PC-3 (cell line): ENCODE measurements around the gene SYNGR4. TPM values are rescaled to one million over a fixed set of nuclear protein-coding genes. Genes with fewer than 3 reads are reported as not detected.

Experiments
- ATAC-seq: fragments of 200-7000 bp; cut with Tn5 transposase; 2 replicates; pipeline ENCODE4 v1.9.1; 2020; ENCODE audit warnings: mild to moderate bottlenecking, moderate library complexity
- BruUV-seq: library from RNA; stranded (reverse); fragments of 400-500 nt; replicated peaks from 2 replicates; lab custom pipeline; 2021; lab: Mats Ljungman, UMichigan
- CTCF ChIA-PET: fragments of 300-600 bp; sonication (Branson Sonifier 250); formaldehyde crosslinking; loops from one replicate; lab custom pipeline; 2022; ENCODE audit warnings: antibody characterized with exemption; lab: Charles Lee
- POLR2A ChIA-PET: fragments of 300-600 bp; sonication (Branson Sonifier 250); formaldehyde crosslinking; loops from one replicate; lab custom pipeline; 2022; ENCODE audit warnings: antibody characterized with exemption; ENCODE audit not compliant: unreplicated experiment; lab: Charles Lee
- DNase-seq: peaks from one replicate; pipeline ENCODE4 v3.0.0-alpha.2; 2015
- H2AFZ ChIP-seq: fragments of 300-600 bp; sonication (generic); 2 replicates; pipeline ENCODE4 v1.6.0; 2016; ENCODE audit warnings: antibody characterized with exemption, low read length
- H3F3A ChIP-seq: fragments of 300-600 bp; sonication (generic); one replicate; pipeline ENCODE4 v1.6.0; 2017; ENCODE audit warnings: antibody characterized with exemption, low read length, control low read depth, mild to moderate bottlenecking; ENCODE audit not compliant: unreplicated experiment
- H3K27ac ChIP-seq: fragments of 300-600 bp; sonication (generic); 2 replicates; pipeline ENCODE4 v1.5.1; 2016; ENCODE audit warnings: mild to moderate bottlenecking, low read length
- H3K27me3 ChIP-seq: fragments of 300-600 bp; sonication (generic); 2 replicates; pipeline ENCODE4 v1.6.1; 2016; ENCODE audit warnings: low read length, mixed read lengths
- H3K36me3 ChIP-seq: fragments of 300-600 bp; sonication (generic); 2 replicates; pipeline ENCODE4 v1.6.1; 2016; ENCODE audit warnings: low read depth, mixed run types, low read length, mixed read lengths
- H3K4me1 ChIP-seq: fragments of 300-600 bp; sonication (generic); 2 replicates; pipeline ENCODE4 v1.5.1; 2016; ENCODE audit warnings: low read length; ENCODE audit not compliant: insufficient read depth
- H3K4me2 ChIP-seq: fragments of 300-600 bp; sonication (generic); 2 replicates; pipeline ENCODE4 v1.6.0; 2016; ENCODE audit warnings: low read length
- H3K4me3 ChIP-seq: fragments of 300-600 bp; sonication (generic); 2 replicates; pipeline ENCODE4 v1.5.1; 2016; ENCODE audit warnings: mild to moderate bottlenecking, low read length, mixed read lengths
- H3K79me2 ChIP-seq: fragments of 300-600 bp; sonication (generic); 2 replicates; pipeline ENCODE4 v1.6.1; 2017; ENCODE audit warnings: low read length, mixed read lengths
- H3K9ac ChIP-seq: fragments of 300-600 bp; sonication (generic); 2 replicates; pipeline ENCODE4 v1.6.0; 2016; ENCODE audit warnings: mild to moderate bottlenecking, low read length
- H3K9me2 ChIP-seq: fragments of 300-600 bp; sonication (generic); replicated peaks from 2 replicates; pipeline ENCODE4 v1.6.1; 2016; ENCODE audit warnings: mixed run types, low read length, mixed read lengths
- H3K9me3 ChIP-seq: fragments of 300-600 bp; sonication (generic); 2 replicates; pipeline ENCODE4 v1.6.1; 2016; ENCODE audit warnings: low read length, mixed read lengths
- H4K20me1 ChIP-seq: fragments of 300-600 bp; sonication (generic); 2 replicates; pipeline ENCODE4 v1.6.1; 2016; ENCODE audit warnings: low read length, mixed read lengths
- CTCF ChIP-seq: fragments of 300-600 bp; sonication (generic); conservative IDR thresholded peaks from 2 replicates; pipeline ENCODE4 v1.5.1; 2017; ENCODE audit warnings: antibody characterized with exemption, low read depth, mild to moderate bottlenecking, low read length
- EZH2 ChIP-seq: fragments of 300-600 bp; sonication (generic); IDR thresholded peaks from one replicate; pipeline ENCODE4 v1.6.1; 2017; ENCODE audit warnings: antibody characterized with exemption, mild to moderate bottlenecking, low read length; ENCODE audit not compliant: unreplicated experiment
- EZH2phosphoT487 ChIP-seq: fragments of 300-600 bp; sonication (generic); IDR thresholded peaks from 2 replicates; pipeline ENCODE4 v1.6.1; 2018; ENCODE audit warnings: mild to moderate bottlenecking, antibody characterized with exemption, low read length, borderline replicate concordance
- intact Hi-C: fragments of 100-400 bp; cut with micrococcal nuclease; formaldehyde crosslinking; loops from 2 replicates; pipeline ENCODE4 v1.9.0; 2023
- total RNA-seq: library from RNA; depleted of rRNA; stranded (reverse); fragments of >200 nt; gene quantifications from 2 replicates; pipeline ENCODE4 v1.2.3, GENCODE V29; 2014

Gene SYNGR4
- total RNA-seq, 1 experiment from 2014 or later: not detected

DNA sequence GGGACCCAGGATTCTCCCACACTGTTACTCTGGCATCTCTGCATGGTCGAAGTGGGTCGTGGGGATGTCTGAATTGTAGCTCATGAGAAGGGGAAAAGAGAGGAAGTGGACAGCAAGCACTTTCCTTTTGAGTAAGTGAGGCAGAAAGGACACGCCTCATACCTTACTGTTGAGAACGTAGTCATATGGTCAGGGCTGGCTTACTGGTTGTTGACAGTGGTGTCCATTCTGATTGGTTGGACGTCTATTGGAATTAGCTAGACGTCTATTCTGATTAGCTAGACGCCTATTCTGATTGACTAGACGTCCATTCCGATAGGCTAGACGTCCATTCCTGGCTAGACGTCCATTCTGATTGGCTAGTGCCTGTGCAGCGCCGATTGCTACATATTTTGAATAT is 41.7 kb downstream of the SYNGR4 start:
- Histone ChIP-seq H3K36me3 (no peaks in the 10 kb centered on the region), H3K4me2 (no peak overlapping the region), H3K9me3 (no peaks in the 10 kb centered on the region), H3K4me3 (no peak overlapping the region), H3K9ac (no peak overlapping the region), H3K4me1 (no peaks in the 10 kb centered on the region), H3F3A (no peaks in the 10 kb centered on the region), H3K9me2 (no peaks in the 10 kb centered on the region), H2AFZ (no peak overlapping the region), H3K27me3 (no peaks in the 10 kb centered on the region), H4K20me1 (no peaks in the 10 kb centered on the region), H3K27ac (no peak overlapping the region), H3K79me2 (no peaks in the 10 kb centered on the region)
- TF ChIP-seq EZH2 (no peak), CTCF (no peak), EZH2phosphoT487 (no peak)
- BruUV-seq: no TSS peak
- intact Hi-C loops: no loop called here
- ChIA-PET POLR2A (no interaction called here), CTCF (no interaction called here)
- ATAC-seq (no peak), DNase-seq (peak; percentile 36)

- no peaks in the 10 kb centered on the region for H3F3A ChIP-seq
- no peaks in the 10 kb centered on the region for H3K36me3 ChIP-seq
- H3K9me2 ChIP-seq: no peaks in the 10 kb centered on the region
- H4K20me1 ChIP-seq: no peaks in the 10 kb centered on the region
- no peak overlapping the region for H3K4me3 ChIP-seq
- CTCF ChIA-PET: no interaction called here
- TF ChIP-seq EZH2phosphoT487: no peak
- H3K9me3 ChIP-seq: no peaks in the 10 kb centered on the region
- no TSS peak for BruUV-seq
- no peak overlapping the region for H2AFZ ChIP-seq
- POLR2A ChIA-PET: no interaction called here
- H3K4me1 ChIP-seq: peaks cover 2% of the 10 kb centered on the region; the same call in 1 of the 2 replicates
- H3K27ac ChIP-seq: no peak overlapping the region
- H3K27me3 ChIP-seq: no peaks in the 10 kb centered on the region
- ATAC-seq (peak; percentile 71), DNase-seq (peak; percentile 54)
- no peaks in the 10 kb centered on the region for H3K79me2 ChIP-seq
- intact Hi-C loops: no loop called here
- no peak overlapping the region for H3K4me2 ChIP-seq
- H3K9ac ChIP-seq: no peak overlapping the region
Measured at GRCh38 chr19:48413879-48414587, 49.9 kb downstream of the SYNGR4 start.

GRCh38 chr19:48415395-48415794 is 51.2 kb downstream of the SYNGR4 start:
- TF ChIP-seq CTCF (no peak), EZH2phosphoT487 (no peak), EZH2 (no peak)
- H3K27ac ChIP-seq: no peak overlapping the region
- H2AFZ ChIP-seq: no peak overlapping the region
- H3K4me2 ChIP-seq: no peak overlapping the region
- no peak overlapping the region for H3K4me3 ChIP-seq
- H3K9me3 ChIP-seq: no peaks in the 10 kb centered on the region
- no peaks in the 10 kb centered on the region for H3K36me3 ChIP-seq
- intact Hi-C loops: no loop called here
- H3K27me3 ChIP-seq: no peaks in the 10 kb centered on the region
- CTCF ChIA-PET: no interaction called here
- peak; percentile 64 for DNase-seq
- no peaks in the 10 kb centered on the region for H4K20me1 ChIP-seq
- H3F3A ChIP-seq: no peaks in the 10 kb centered on the region
- H3K4me1 ChIP-seq: peaks cover 2% of the 10 kb centered on the region; the same call in 1 of the 2 replicates
- no peaks in the 10 kb centered on the region for H3K79me2 ChIP-seq
- no peaks in the 10 kb centered on the region for H3K9me2 ChIP-seq
- H3K9ac ChIP-seq: no peak overlapping the region
- POLR2A ChIA-PET: no interaction called here
- ATAC-seq: peak; percentile 27; the same call in 1 of the 2 replicates
- BruUV-seq: no TSS peak
